ENCODE data around the gene POMZP3. TPM values are rescaled to one million over a fixed set of nuclear protein-coding genes. Genes with fewer than 3 reads are reported as not detected.
"Not testable (repeated sequence)": the region's sequence is repeated elsewhere in the genome, so short reads cannot be mapped to it uniquely, and the experiment has no call there.

POMZP3 gene
- total and polyA plus RNA-seq, 2 donors (not counting 3 experiments of a cell fraction or from before 2014, with no cell fraction given), result 12.7 to 20.8 TPM

- H3K9ac ChIP-seq (replicated peaks; ENCODE audit: extremely low read depth, insufficient read depth, low read length); intact Hi-C loops (cut with micrococcal nuclease); H3K36me3 ChIP-seq (ENCODE audit: control insufficient read depth in 2 of 2, extremely low read depth in 1 of 2, insufficient read depth in 2 of 2, low read length in 2 of 2); H2AFZ ChIP-seq (ENCODE audit: low read depth, low read length); H3K4me3 ChIP-seq (replicated peaks in 1 of 3; ENCODE audit: insufficient read depth in 1 of 3, low read depth in 1 of 3, low read length in 3 of 3); BruUV-seq (replicated peaks); DNase-seq (ENCODE audit: low read depth, low spot score); H3K4me2 ChIP-seq (ENCODE audit: insufficient read depth, low read length); H3K27me3 ChIP-seq (ENCODE audit: control insufficient read depth in 2 of 2, insufficient read depth in 2 of 2, low read length in 2 of 2); H3K79me2 ChIP-seq (ENCODE audit: control insufficient read depth, insufficient read depth, low read length); H3K4me1 ChIP-seq (ENCODE audit: control insufficient read depth, extremely low read depth, insufficient read depth, low read length); FAIRE-seq; POLR2A ChIA-PET; H3K9me3 ChIP-seq (replicated peaks; ENCODE audit: control insufficient read depth, insufficient read depth, low read length); H3K27ac ChIP-seq (ENCODE audit: insufficient read depth, low read depth, low read length); H3K9me1 ChIP-seq (replicated peaks; ENCODE audit: control insufficient read depth, extremely low read depth, insufficient read depth, low read length); CTCF ChIA-PET; H4K20me1 ChIP-seq (replicated peaks; ENCODE audit: control insufficient read depth, extremely low read depth, insufficient read depth, low read length); dilution Hi-C loops (cut with MboI; ENCODE audit: extremely low pct_ligation_motif_present, low sequenced_read_pairs): not testable (repeated sequence)
Observed at GRCh38 chr7:76619439-76620190, 7.5 kb downstream of the POMZP3 start.

GRCh38 chr7:76613783-76614182, 13.3 kb downstream of the POMZP3 start:
- H3K27ac ChIP-seq (ENCODE audit: insufficient read depth, low read depth, low read length); H3K9me3 ChIP-seq (replicated peaks; ENCODE audit: control insufficient read depth, insufficient read depth, low read length); H3K27me3 ChIP-seq (ENCODE audit: control insufficient read depth in 2 of 2, insufficient read depth in 2 of 2, low read length in 2 of 2); H3K4me2 ChIP-seq (ENCODE audit: insufficient read depth, low read length); H3K36me3 ChIP-seq (ENCODE audit: control insufficient read depth in 2 of 2, extremely low read depth in 1 of 2, insufficient read depth in 2 of 2, low read length in 2 of 2); H3K9me1 ChIP-seq (replicated peaks; ENCODE audit: control insufficient read depth, extremely low read depth, insufficient read depth, low read length); H3K79me2 ChIP-seq (ENCODE audit: control insufficient read depth, insufficient read depth, low read length); POLR2A ChIA-PET; H3K9ac ChIP-seq (replicated peaks; ENCODE audit: extremely low read depth, insufficient read depth, low read length); H3K4me1 ChIP-seq (ENCODE audit: control insufficient read depth, extremely low read depth, insufficient read depth, low read length); H4K20me1 ChIP-seq (replicated peaks; ENCODE audit: control insufficient read depth, extremely low read depth, insufficient read depth, low read length); dilution Hi-C loops (cut with MboI; ENCODE audit: extremely low pct_ligation_motif_present, low sequenced_read_pairs); BruUV-seq (replicated peaks); intact Hi-C loops (cut with micrococcal nuclease); CTCF ChIA-PET; H3K4me3 ChIP-seq (replicated peaks in 1 of 3; ENCODE audit: insufficient read depth in 1 of 3, low read depth in 1 of 3, low read length in 3 of 3); H2AFZ ChIP-seq (ENCODE audit: low read depth, low read length): not testable (repeated sequence)
- peak in 1 of 2 donors; percentile 35 for TF ChIP-seq CTCF (IDR thresholded peaks at IDR 0.05; ENCODE audit: extremely low read depth in 1 of 2, insufficient read depth in 1 of 2, low read depth in 1 of 2, low read length in 2 of 2)
- FAIRE-seq (peak; percentile 94), DNase-seq (ENCODE audit: low read depth, low spot score) (peak; percentile 50)

GRCh38 chr7:76612232-76612631, 14.8 kb downstream of the POMZP3 start:
- FAIRE-seq; CTCF ChIA-PET; H3K27ac ChIP-seq (ENCODE audit: insufficient read depth, low read depth, low read length); DNase-seq (ENCODE audit: low read depth, low spot score); BruUV-seq (replicated peaks); H3K36me3 ChIP-seq (ENCODE audit: control insufficient read depth in 2 of 2, extremely low read depth in 1 of 2, insufficient read depth in 2 of 2, low read length in 2 of 2); H3K4me3 ChIP-seq (replicated peaks in 1 of 3; ENCODE audit: insufficient read depth in 1 of 3, low read depth in 1 of 3, low read length in 3 of 3); H3K9me3 ChIP-seq (replicated peaks; ENCODE audit: control insufficient read depth, insufficient read depth, low read length); H3K9me1 ChIP-seq (replicated peaks; ENCODE audit: control insufficient read depth, extremely low read depth, insufficient read depth, low read length); intact Hi-C loops (cut with micrococcal nuclease); H3K4me1 ChIP-seq (ENCODE audit: control insufficient read depth, extremely low read depth, insufficient read depth, low read length); POLR2A ChIA-PET; H3K4me2 ChIP-seq (ENCODE audit: insufficient read depth, low read length); dilution Hi-C loops (cut with MboI; ENCODE audit: extremely low pct_ligation_motif_present, low sequenced_read_pairs); H3K9ac ChIP-seq (replicated peaks; ENCODE audit: extremely low read depth, insufficient read depth, low read length); H4K20me1 ChIP-seq (replicated peaks; ENCODE audit: control insufficient read depth, extremely low read depth, insufficient read depth, low read length); H3K27me3 ChIP-seq (ENCODE audit: control insufficient read depth in 2 of 2, insufficient read depth in 2 of 2, low read length in 2 of 2); H3K79me2 ChIP-seq (ENCODE audit: control insufficient read depth, insufficient read depth, low read length); H2AFZ ChIP-seq (ENCODE audit: low read depth, low read length): not testable (repeated sequence)

GRCh38 chr7:76609864-76610263, 17.2 kb downstream of the POMZP3 start:
- H2AFZ ChIP-seq (ENCODE audit: low read depth, low read length); H3K4me3 ChIP-seq (replicated peaks in 1 of 3; ENCODE audit: insufficient read depth in 1 of 3, low read depth in 1 of 3, low read length in 3 of 3); H3K9me3 ChIP-seq (replicated peaks; ENCODE audit: control insufficient read depth, insufficient read depth, low read length); H3K79me2 ChIP-seq (ENCODE audit: control insufficient read depth, insufficient read depth, low read length); H4K20me1 ChIP-seq (replicated peaks; ENCODE audit: control insufficient read depth, extremely low read depth, insufficient read depth, low read length); H3K9me1 ChIP-seq (replicated peaks; ENCODE audit: control insufficient read depth, extremely low read depth, insufficient read depth, low read length); H3K27ac ChIP-seq (ENCODE audit: insufficient read depth, low read depth, low read length); H3K4me2 ChIP-seq (ENCODE audit: insufficient read depth, low read length); CTCF ChIA-PET; POLR2A ChIA-PET; H3K36me3 ChIP-seq (ENCODE audit: control insufficient read depth in 2 of 2, extremely low read depth in 1 of 2, insufficient read depth in 2 of 2, low read length in 2 of 2); H3K9ac ChIP-seq (replicated peaks; ENCODE audit: extremely low read depth, insufficient read depth, low read length); intact Hi-C loops (cut with micrococcal nuclease); H3K4me1 ChIP-seq (ENCODE audit: control insufficient read depth, extremely low read depth, insufficient read depth, low read length); dilution Hi-C loops (cut with MboI; ENCODE audit: extremely low pct_ligation_motif_present, low sequenced_read_pairs); H3K27me3 ChIP-seq (ENCODE audit: control insufficient read depth in 2 of 2, insufficient read depth in 2 of 2, low read length in 2 of 2); DNase-seq (ENCODE audit: low read depth, low spot score); BruUV-seq (replicated peaks): not testable (repeated sequence)
- peak; percentile 99 for FAIRE-seq
